Activated naive CD4-positive, alpha-beta T cell treated with anti-CD3 and anti-CD28 coated beads, Interleukin-2, amount 10 ng/mL, durations not matched to agents 7 days and 5 days (primary cell): ENCODE results near the gene GIPC2.
"Not testable (repeated sequence)": the region's sequence is repeated elsewhere in the genome, so short reads cannot be mapped to it uniquely, and the experiment has no call there.

ENCODE experiments used
- CTCF ChIA-PET: fragments of 350-600 bp; sonication (Branson Sonifier 250); formaldehyde crosslinking; loops from one replicate; lab custom pipeline; 2021; ENCODE audit warnings: antibody characterized with exemption; lab: Charles Lee
- DNase-seq: peaks from one replicate; pipeline ENCODE4 v3.0.0-alpha.2; 2020
- H3K27ac Mint-ChIP-seq: one replicate; pipeline ENCODE4 v1.8.0; 2021; ENCODE audit warnings: mild to moderate bottlenecking, moderate library complexity, mixed read lengths
- H3K27me3 Mint-ChIP-seq: one replicate; pipeline ENCODE4 v1.8.0; 2021; ENCODE audit warnings: mild to moderate bottlenecking, mixed read lengths
- H3K36me3 Mint-ChIP-seq: one replicate; pipeline ENCODE4 v1.8.0; 2021; ENCODE audit warnings: mixed read lengths
- H3K4me1 Mint-ChIP-seq: one replicate; pipeline ENCODE4 v1.8.0; 2021; ENCODE audit warnings: mixed read lengths
- H3K4me3 Mint-ChIP-seq: one replicate; pipeline ENCODE4 v1.8.0; 2021; ENCODE audit warnings: mild to moderate bottlenecking, moderate library complexity, mixed read lengths
- H3K9me3 Mint-ChIP-seq: one replicate; pipeline ENCODE4 v1.8.0; 2021; ENCODE audit warnings: mixed read lengths

GIPC2 gene, protein sequence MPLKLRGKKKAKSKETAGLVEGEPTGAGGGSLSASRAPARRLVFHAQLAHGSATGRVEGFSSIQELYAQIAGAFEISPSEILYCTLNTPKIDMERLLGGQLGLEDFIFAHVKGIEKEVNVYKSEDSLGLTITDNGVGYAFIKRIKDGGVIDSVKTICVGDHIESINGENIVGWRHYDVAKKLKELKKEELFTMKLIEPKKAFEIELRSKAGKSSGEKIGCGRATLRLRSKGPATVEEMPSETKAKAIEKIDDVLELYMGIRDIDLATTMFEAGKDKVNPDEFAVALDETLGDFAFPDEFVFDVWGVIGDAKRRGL

DNA sequence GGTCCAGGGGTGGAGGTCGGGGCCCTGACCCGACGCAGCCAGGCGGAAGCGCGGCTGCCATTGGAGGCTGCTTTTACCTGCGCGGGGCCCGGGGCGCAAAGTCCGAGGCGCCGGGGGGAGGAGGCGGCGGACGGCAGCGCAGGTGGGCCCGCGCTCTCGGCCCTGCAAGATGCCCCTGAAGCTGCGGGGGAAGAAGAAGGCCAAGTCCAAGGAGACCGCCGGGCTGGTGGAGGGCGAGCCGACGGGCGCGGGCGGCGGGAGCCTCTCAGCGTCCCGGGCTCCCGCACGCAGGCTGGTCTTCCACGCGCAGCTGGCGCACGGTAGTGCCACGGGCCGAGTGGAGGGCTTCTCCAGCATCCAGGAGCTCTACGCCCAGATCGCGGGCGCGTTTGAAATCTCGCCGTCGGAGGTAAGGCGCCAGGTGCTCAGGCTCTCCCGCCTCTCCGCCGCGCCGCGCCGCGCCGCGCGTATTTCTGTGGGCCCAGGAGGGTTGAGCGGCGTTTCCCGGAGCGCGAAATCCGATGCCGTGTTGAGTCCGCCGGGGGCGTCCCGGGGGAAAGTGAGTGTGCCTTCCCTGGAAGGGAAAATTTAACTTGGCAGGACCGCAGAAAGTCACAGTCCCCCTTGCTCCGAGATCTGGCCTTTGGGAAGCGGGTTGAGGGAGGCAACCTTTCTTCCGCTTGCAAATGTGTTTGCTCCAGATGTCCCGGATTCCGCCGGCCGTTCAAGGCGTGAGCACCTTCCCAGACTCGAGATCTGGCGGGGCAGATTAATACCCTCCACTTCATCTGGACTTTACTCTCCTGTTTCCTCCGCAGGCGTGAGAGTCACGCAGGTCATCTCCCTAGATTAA lies at the start of gene GIPC2:
Gene GIPC2 (plus strand): TSS at position 41 of the 853 bp plus-strand sequence. CDS start 129 bp downstream, at position 170.
- no peaks in the 10 kb centered on the region for H3K9me3 Mint-ChIP-seq
- peaks cover 26% of the 10 kb centered on the region for H3K4me1 Mint-ChIP-seq
- H3K27ac Mint-ChIP-seq, result no peak within 1 kb of the TSS
- CTCF ChIA-PET, result no interaction called here
- peak within 1 kb of the TSS; percentile 72 for H3K4me3 Mint-ChIP-seq
- H3K27me3 Mint-ChIP-seq, result peaks cover 50% of the 10 kb centered on the region
- peak; percentile 45 for DNase-seq
- no peaks in the 10 kb centered on the region for H3K36me3 Mint-ChIP-seq

DNA sequence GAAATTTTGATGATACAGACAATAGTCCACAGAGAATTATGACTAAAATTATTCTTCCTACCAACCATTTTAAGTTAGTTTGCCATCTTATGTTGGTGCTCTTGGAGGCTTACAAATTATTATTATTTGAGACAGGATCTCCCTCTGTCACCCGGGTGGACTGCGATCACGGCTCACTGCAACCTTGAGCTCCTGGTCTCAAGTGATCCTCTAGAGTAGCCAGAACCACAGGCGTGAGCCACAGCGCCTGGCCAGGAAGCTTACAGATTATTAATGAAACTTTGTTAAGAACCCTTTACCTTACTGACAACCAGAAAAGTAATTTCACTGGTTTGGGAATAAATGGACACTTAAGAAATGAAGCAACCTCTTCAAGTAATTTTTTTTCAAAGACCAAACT lies 49.0 kb upstream of the GIPC2 start:
- no peak for DNase-seq
- Mint-ChIP-seq H3K9me3 (no peaks in the 10 kb centered on the region), H3K27ac (no peak overlapping the region), H3K36me3 (peaks cover 9% of the 10 kb centered on the region), H3K27me3 (no peaks in the 10 kb centered on the region), H3K4me1 (no peaks in the 10 kb centered on the region), H3K4me3 (no peak overlapping the region)
- CTCF ChIA-PET, result interaction anchor here (1.0 kb wide), 1 partner anchor 11 kb away, joined by 3 read pairs; no protein-coding TSS in a partner anchor

DNA sequence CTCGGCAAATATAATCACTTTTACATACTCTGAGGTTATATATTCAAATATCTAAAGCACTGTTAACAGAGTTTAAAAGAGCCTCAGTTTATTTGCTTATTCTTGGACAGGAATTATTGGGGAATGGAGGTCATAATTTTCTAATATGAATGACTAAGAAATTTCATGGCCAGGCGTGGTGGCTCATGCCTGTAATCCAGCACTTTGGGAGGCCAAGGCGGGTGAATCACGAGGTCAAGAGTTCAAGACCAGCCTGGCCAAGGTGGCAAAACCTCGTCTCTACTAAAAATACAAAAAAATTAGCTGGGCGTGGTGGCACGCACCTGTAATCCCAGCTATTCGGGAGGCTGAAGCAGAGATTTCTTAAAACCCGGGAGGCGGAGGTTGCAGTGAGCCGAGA lies 45.2 kb upstream of the GIPC2 start:
- H3K27ac Mint-ChIP-seq, H3K27me3 Mint-ChIP-seq, H3K9me3 Mint-ChIP-seq, H3K36me3 Mint-ChIP-seq, DNase-seq, H3K4me3 Mint-ChIP-seq: not testable (repeated sequence)
- CTCF ChIA-PET, result interaction anchor here (0.8 kb wide), 1 partner anchor 24 kb away, joined by 3 read pairs; no protein-coding TSS in a partner anchor
- peaks cover 17% of the 10 kb centered on the region for H3K4me1 Mint-ChIP-seq

DNA sequence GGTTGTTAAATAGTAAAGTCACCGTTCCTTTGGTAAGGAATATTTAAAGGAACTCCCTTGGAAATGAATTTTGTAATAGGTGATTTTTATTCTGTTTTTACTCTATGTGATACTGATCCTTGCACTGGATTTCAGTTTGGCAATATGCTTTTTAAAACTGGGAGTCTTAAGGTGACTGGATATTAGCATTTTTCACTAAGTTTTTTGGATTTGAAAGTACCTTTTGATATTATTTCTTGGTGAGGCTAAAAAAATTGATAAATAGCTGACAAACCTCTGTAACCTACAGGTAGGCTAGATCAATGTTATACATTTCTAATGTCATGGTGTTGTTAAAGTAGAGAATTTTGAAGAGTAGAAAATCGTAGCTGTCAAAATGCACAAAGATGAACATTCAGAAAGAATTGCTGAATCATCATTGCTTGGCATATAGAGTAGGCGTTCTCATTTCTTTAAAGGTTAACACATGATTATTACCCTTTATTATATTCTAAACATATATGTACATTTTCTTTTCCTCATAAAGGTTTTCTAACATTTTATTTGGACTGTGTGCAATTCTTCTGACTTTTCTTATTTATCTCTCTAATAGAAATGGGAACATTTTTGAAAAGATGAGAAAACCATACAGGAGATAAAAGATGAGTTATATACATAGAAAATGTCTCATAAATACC lies 42.6 kb upstream of the GIPC2 start:
- Mint-ChIP-seq H3K27me3 (no peaks in the 10 kb centered on the region), H3K36me3 (peaks cover 1% of the 10 kb centered on the region), H3K27ac (peak overlapping the region; percentile 68), H3K4me3 (peak overlapping the region; percentile 21), H3K9me3 (no peaks in the 10 kb centered on the region), H3K4me1 (peaks cover 34% of the 10 kb centered on the region)
- no peak for DNase-seq
- CTCF ChIA-PET, result no interaction called here

DNA sequence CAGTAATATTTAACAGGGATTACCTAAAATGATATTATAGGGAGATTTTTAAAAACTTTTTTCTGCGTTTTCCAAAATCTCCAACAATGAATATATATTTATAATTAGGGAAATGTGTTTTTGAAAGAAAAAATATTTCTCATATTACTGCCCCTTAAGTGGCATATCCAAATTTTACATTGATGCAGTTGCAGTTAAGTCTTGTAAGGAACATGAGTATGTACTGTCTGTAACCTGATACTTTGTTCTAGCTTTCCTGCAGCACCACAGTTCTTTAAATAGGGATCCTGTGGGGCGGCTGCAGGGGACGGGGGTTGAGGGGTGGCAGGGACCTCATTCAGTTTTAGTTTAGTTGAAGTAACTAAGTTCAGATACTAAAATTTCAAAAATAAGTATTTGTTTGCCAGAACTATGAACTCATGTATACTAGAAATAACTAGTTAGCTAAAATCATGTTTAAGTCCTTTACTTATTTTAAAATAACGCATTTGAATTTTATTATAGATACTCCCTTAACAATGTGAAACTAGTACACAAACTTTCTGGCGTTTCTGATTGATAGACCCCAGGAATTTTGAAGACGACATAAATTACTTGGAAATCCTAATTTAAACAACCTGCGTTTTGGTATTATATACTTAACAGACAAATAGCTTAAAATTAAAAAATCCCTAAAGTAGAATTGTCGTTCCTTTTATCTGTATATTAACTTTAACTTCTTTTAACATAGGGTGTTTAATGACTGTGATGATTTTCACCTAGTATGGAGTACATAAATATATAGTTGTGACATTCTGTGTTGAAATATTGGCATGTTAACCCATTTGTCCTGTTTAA lies 41.7 kb upstream of the GIPC2 start:
- Mint-ChIP-seq H3K27me3 (no peaks in the 10 kb centered on the region), H3K4me3 (peak overlapping the region; percentile 90), H3K36me3 (peaks cover 1% of the 10 kb centered on the region), H3K27ac (peak overlapping the region; percentile 98), H3K4me1 (peaks cover 36% of the 10 kb centered on the region), H3K9me3 (no peaks in the 10 kb centered on the region)
- peak; percentile 57 for DNase-seq
- CTCF ChIA-PET, result interaction anchor here (1.1 to 1.9 kb wide), 4 partner anchors 24 to 110 kb away, joined by 7 to 11 read pairs (median 8); partner anchors contain the start of gene FUBP1

DNA sequence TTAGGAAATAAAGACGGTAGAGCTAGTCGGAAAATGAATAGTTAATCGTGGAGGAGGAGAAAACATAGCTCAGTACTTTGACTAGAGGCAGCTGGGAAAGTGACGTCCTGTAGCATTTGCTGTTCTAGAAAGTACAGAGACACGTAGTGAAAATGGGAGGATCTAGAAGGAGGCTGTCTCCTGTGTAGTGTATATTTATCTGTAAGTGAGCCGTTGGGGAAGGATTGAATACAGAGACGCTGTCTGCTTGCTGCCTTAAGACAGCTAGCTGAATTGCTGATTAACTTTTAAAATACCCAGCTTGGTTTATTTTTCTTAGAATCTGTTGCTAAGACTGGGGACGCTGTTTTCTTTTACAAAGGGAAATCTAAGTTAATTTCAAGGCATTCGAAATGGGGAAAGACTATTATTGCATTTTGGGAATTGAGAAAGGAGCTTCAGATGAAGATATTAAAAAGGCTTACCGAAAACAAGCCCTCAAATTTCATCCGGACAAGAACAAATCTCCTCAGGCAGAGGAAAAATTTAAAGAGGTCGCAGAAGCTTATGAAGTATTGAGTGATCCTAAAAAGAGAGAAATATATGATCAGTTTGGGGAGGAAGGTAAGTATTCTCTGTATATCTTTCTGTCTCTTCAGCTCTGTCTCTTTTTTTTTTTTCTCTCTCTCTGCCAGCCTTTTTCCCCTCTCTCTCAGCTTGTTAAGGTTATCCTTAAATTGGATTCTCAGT lies 40.9 kb upstream of the GIPC2 start, which contains the start of gene DNAJB4:
Gene DNAJB4 (plus strand): TSS at position 221 of the 729 bp plus-strand sequence. CDS start 172 bp downstream, at position 393.
- Mint-ChIP-seq H3K9me3 (no peaks in the 10 kb centered on the region), H3K4me3 (peak within 1 kb of the TSS; percentile 90), H3K27me3 (no peaks in the 10 kb centered on the region), H3K36me3 (peaks cover 1% of the 10 kb centered on the region), H3K4me1 (peaks cover 40% of the 10 kb centered on the region), H3K27ac (peak within 1 kb of the TSS; percentile 98)
- CTCF ChIA-PET, result interaction anchor here (0.7 to 1.9 kb wide), 8 partner anchors 9 to 668 kb away, joined by 3 to 11 read pairs (median 5); partner anchors contain the start of gene FUBP1
- DNase-seq, result peak; percentile 77

DNA sequence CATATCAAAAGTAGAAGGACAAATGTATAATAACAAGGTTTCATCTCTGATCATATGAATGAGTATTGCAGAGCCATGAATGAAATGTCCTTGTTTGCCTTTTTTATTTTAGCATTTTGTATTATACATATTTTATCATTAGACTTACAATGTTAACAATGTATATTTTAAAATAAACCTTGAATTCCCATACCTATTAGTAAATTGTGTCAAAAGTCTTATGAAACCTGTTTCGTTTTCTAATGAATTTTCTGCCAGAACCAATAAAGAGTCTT lies 40.4 kb upstream of the GIPC2 start:
- Mint-ChIP-seq H3K27me3 (no peaks in the 10 kb centered on the region), H3K36me3 (peaks cover 1% of the 10 kb centered on the region), H3K9me3 (no peaks in the 10 kb centered on the region), H3K27ac (peak overlapping the region; percentile 98), H3K4me3 (peak overlapping the region; percentile 90), H3K4me1 (peaks cover 40% of the 10 kb centered on the region)
- no peak for DNase-seq
- CTCF ChIA-PET, result interaction anchor here (0.7 to 1.9 kb wide), 6 partner anchors 8 to 667 kb away, joined by 3 to 11 read pairs (median 3); no protein-coding TSS in a partner anchor

DNA sequence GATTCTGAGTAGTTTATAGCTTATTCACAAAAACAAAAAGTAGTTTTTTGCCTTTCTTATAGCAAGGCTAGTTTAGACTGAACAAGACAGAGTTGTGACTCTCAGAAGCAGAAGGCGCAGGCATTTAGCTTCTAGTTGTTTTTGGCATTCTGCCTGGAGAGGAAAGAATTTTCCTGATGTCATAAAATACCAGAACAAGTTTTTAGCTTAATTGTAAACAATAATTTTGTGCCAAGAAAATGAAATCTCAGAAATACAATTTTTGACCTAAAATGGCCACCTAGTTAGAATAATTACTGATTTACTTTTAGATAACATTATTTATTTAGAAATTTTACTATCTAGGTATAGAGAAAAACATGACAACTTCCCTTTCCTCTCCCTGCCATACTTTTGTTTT lies 40.0 kb upstream of the GIPC2 start:
- H3K4me1 Mint-ChIP-seq, result peaks cover 40% of the 10 kb centered on the region
- peak overlapping the region; percentile 98 for H3K27ac Mint-ChIP-seq
- H3K36me3 Mint-ChIP-seq, result peaks cover 1% of the 10 kb centered on the region
- DNase-seq, result no peak
- H3K27me3 Mint-ChIP-seq, result no peaks in the 10 kb centered on the region
- CTCF ChIA-PET, result interaction anchor here (0.8 to 1.9 kb wide), 3 partner anchors 109 to 667 kb away, joined by 3 to 11 read pairs (median 3); no protein-coding TSS in a partner anchor
- H3K9me3 Mint-ChIP-seq, result no peaks in the 10 kb centered on the region
- H3K4me3 Mint-ChIP-seq, result peak overlapping the region; percentile 90

DNA sequence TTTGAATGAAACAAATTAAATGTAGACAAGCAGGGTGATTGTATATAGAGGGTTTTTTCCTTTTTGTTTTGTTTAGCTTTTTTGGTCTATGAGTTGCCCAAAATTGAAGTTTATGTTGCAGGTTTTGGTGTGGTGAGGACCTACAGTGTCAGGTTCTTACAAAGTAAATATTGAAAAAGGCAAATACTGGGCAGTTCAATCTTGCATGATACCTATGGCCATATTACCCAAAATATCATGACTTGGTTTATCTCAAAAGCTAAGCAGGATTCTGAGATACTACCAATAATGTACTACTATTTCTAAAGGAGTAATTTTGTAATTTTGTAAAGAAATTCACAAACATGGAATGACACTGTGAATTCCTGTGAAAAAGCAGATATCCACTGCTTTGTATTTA lies 39.2 kb upstream of the GIPC2 start:
- peak overlapping the region; percentile 90 for H3K4me3 Mint-ChIP-seq

DNA sequence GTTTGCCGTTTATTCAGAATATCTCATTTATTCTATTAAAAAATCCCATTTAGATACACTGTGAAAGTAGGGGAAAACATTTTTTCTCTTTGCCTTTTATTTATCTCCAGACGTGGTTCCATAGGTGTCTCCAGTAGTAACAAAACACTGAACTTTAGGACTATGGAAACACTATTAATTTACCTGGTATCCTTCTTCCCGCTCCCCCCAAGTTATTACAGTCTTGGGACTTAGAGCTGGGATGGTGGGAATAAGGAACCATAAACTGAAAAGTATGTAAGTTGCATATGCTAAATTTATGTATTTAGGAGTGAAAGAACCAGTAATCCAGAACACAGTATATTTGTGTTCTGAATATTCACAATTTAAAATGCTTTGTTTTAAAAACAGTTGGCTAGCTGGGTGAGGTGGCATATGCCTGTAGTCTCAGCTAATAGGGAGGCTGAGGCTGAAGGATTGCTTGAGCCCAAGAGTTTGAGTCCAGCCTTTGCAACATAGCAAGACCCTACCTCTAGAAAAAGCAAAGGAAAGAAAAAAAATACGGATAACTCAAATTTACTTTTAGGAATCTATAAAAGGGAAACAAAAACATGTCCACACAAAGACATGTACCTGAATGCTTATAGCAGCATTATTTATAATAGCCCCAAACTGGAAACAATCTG lies 38.0 kb upstream of the GIPC2 start:
- H3K27ac Mint-ChIP-seq, result no peak overlapping the region
- peaks cover 37% of the 10 kb centered on the region for H3K4me1 Mint-ChIP-seq

More for the DNA sequence above, 39.2 kb upstream of the GIPC2 start:
- CTCF ChIA-PET, result no interaction called here
- H3K36me3 Mint-ChIP-seq, result peaks cover 1% of the 10 kb centered on the region
- peaks cover 40% of the 10 kb centered on the region for H3K4me1 Mint-ChIP-seq
- no peaks in the 10 kb centered on the region for H3K27me3 Mint-ChIP-seq
- no peaks in the 10 kb centered on the region for H3K9me3 Mint-ChIP-seq
- no peak for DNase-seq
- H3K27ac Mint-ChIP-seq, result no peak overlapping the region

DNA sequence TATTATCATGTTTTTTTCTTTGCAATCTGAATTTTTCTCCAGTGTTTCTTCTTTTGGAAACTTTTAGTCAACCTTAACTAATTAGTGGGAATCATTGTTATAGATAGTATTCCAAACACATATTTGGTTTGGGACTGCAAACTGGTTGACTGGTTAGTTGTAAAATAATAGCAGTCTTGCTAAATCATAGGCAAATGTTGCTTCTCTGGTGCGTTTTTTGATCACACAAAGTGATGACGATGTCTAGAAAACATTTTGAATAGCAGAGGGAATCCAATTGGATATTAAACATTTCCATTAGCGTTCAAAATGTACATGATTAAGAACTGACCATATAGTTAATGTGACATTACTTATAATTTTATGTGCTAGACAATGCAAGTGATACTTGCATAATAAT lies 36.5 kb upstream of the GIPC2 start:
- Mint-ChIP-seq H3K27me3 (no peaks in the 10 kb centered on the region), H3K36me3 (peaks cover 5% of the 10 kb centered on the region), H3K4me1 (peaks cover 24% of the 10 kb centered on the region), H3K4me3 (no peak overlapping the region), H3K27ac (no peak overlapping the region), H3K9me3 (no peaks in the 10 kb centered on the region)
- CTCF ChIA-PET, result no interaction called here
- DNase-seq, result no peak

More for the DNA sequence above, 38.0 kb upstream of the GIPC2 start:
- CTCF ChIA-PET, result no interaction called here
- DNase-seq, result no peak
- H3K36me3 Mint-ChIP-seq, result no peaks in the 10 kb centered on the region
- no peaks in the 10 kb centered on the region for H3K9me3 Mint-ChIP-seq
- H3K27me3 Mint-ChIP-seq, result no peaks in the 10 kb centered on the region
- no peak overlapping the region for H3K4me3 Mint-ChIP-seq

DNA sequence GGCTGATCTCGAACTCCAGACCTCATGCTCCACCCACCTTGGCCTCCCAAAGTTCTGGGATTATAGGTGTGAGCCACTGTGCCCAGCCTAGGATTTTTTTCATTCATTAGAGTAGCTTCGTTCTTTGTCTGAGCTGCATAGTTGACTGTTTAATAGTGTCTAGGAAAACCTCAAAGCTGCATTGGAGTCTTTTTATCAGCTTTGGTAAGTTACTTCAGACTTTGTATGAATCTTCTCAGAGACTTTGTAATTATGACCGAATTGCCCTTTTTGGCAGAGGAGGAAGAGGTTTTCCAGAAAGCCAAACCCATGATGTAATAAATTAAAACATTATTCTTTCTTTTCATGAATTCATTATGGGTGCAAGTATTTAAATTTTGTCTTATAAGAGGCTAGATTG lies 35.9 kb upstream of the GIPC2 start:
- H3K4me3 Mint-ChIP-seq, result no peak overlapping the region
- H3K9me3 Mint-ChIP-seq, result no peaks in the 10 kb centered on the region
- CTCF ChIA-PET, result no interaction called here
- no peak overlapping the region for H3K27ac Mint-ChIP-seq
- DNase-seq, result no peak
- H3K4me1 Mint-ChIP-seq, result peaks cover 23% of the 10 kb centered on the region
- peaks cover 5% of the 10 kb centered on the region for H3K36me3 Mint-ChIP-seq
- H3K27me3 Mint-ChIP-seq, result no peaks in the 10 kb centered on the region
